Activated T-cell treated with anti-CD3 and anti-CD28 coated beads, Interleukin-2, amount 50 U/mL, for 48 hours (primary cell): ENCODE results near the gene FHOD1.

ENCODE experiments used
- DNase-seq, 2 experiments: peaks; one replicate each; pipeline ENCODE4 v3.0.0-alpha.2; 2020

Gene FHOD1

GRCh38 chr16:67248401-67249177 is 1.3 kb upstream of the FHOD1 start, which contains the start of gene SLC9A5:
TSS of gene SLC9A5 (plus strand) at chr16:67248979. CDS start at chr16:67249015, 36 bp downstream.
- peak; percentile 52 to 62 for DNase-seq

- DNase-seq = no peak
These were observed 756 bp upstream of the FHOD1 start for GRCh38 chr16:67248073-67248400.

GRCh38 chr16:67246756-67247191 is 507 bp downstream of the FHOD1 start:
- no peak for DNase-seq

GRCh38 chr16:67246081-67246755 is 1.1 kb downstream of the FHOD1 start:
- peak; percentile 73 to 78 for DNase-seq

- DNase-seq = no peak
These were observed 1.6 kb downstream of the FHOD1 start for GRCh38 chr16:67245674-67246080.

GRCh38 chr16:67245186-67245585 is 2.1 kb downstream of the FHOD1 start:
- no peak for DNase-seq

GRCh38 chr16:67244387-67245185 is 2.7 kb downstream of the FHOD1 start:
- peak; percentile 84 to 86 for DNase-seq

- DNase-seq = no peak
These were observed 3.8 kb downstream of the FHOD1 start for GRCh38 chr16:67243481-67243880.

GRCh38 chr16:67242138-67242730 is 5.0 kb downstream of the FHOD1 start:
- DNase-seq = no peak

GRCh38 chr16:67241008-67241900 is 6.0 kb downstream of the FHOD1 start:
- no peak for DNase-seq

- DNase-seq = no peak
These were observed 6.8 kb downstream of the FHOD1 start for GRCh38 chr16:67240506-67240905.

- DNase-seq = no peak
These were observed 8.3 kb downstream of the FHOD1 start for GRCh38 chr16:67238806-67239470.

GRCh38 chr16:67238278-67238575 is 9.1 kb downstream of the FHOD1 start:
- DNase-seq = no peak

- no peak for DNase-seq
These were observed 9.6 kb downstream of the FHOD1 start for GRCh38 chr16:67237396-67238277.

- DNase-seq = peak; percentile 94 to 95
These were observed 10.5 kb downstream of the FHOD1 start for GRCh38 chr16:67236563-67237395.

GRCh38 chr16:67235816-67236562 is 11.3 kb downstream of the FHOD1 start:
- no peak for DNase-seq

GRCh38 chr16:67234180-67234597 is 13.1 kb downstream of the FHOD1 start:
- DNase-seq = no peak

GRCh38 chr16:67233596-67233995 is 13.7 kb downstream of the FHOD1 start:
- no peak for DNase-seq
